ENCODE measurements around the gene TAS1R3.

Gene TAS1R3

GRCh38 chr1:1324084-1324523, 7.0 kb upstream of the TAS1R3 start:
- no peak for DNase-seq
- ATAC-seq: no peak

DNA sequence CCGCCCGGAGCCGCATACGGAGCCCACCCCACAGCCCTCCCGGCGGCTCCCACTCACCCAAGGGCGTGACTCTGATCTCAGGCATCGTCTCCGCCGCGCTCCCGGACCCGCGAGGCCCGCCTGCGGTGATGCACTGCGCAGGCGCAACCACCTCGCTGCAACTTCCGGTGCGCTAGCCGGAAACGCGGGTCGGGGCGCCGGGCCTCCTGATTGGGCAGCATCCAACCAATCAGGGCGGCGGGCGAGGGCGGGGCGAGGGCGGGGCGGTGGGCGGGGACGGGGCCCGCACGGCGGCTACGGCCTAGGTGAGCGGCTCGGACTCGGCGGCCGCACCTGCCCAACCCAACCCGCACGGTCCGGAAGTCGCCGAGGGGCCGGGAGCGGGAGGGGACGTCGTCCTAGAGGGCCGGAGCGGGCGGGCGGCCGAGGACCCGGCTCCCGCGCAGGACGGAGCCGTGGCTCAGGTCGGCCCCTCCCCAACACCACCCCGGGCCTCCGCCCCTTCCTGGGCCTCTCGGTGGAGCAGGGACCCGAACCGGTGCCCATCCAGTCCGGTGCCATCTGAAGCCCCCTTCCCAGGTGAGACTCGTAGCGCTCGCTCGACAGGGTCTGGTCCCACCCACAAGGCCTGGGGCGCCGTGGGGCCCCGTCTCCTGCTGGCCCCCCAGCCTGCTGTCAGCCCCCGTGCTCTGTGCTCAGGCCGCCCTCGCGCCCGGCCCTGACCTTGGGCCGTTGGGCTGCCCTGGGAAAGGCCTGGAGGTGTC, 6.4 kb upstream of the TAS1R3 start, which contains the start of the genes CPTP and INTS11:
CPTP (plus strand) TSS at position 279 of the 764 bp plus-strand sequence. CDS start 2,109 bp downstream, outside the sequence.
INTS11 (minus strand) TSS at position 137 of the 764 bp plus-strand sequence; CDS start at position 85, 52 bp downstream.
- DNase-seq (peak; percentile 97), ATAC-seq (peak; percentile 83)

DNA sequence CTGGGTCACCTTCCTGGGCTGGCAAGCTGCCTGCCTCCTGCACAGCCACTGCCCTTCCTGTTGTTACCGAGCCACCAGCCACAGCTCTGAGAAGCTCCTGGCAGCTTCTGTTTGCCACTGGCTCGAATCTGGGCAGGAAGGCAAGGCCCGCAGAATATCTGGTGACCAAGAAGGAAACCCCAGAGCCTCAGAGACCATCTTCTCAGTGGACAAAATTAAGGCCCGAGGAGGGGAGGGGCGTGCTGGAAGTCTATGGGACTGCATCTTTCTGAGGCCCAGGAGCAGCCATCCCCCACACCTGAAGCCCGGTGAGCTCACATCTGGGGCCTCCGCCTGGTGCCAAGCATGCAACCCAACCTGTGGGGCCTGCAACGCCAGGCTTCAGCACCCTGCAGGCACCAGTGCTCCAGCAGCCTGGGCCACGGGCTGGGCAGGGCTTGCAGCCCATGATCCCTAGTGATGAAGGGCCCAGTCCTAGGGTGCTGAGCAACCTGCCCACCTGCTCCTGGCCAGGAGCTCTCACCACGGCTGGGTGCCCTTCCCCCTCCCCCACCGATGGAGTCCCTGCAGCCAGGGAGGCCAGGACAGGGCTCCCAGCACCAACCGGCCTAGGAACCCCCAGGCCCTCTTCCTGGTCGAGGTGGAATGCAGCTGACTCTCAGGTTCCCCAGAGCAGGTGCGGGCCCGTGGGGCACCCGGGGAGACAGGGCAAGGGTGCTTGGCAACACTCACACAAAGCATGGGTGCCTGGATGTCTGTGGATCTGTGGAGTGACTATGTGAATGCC, 5.6 kb upstream of the TAS1R3 start:
- DNase-seq: no peak
- ATAC-seq: no peak

DNA sequence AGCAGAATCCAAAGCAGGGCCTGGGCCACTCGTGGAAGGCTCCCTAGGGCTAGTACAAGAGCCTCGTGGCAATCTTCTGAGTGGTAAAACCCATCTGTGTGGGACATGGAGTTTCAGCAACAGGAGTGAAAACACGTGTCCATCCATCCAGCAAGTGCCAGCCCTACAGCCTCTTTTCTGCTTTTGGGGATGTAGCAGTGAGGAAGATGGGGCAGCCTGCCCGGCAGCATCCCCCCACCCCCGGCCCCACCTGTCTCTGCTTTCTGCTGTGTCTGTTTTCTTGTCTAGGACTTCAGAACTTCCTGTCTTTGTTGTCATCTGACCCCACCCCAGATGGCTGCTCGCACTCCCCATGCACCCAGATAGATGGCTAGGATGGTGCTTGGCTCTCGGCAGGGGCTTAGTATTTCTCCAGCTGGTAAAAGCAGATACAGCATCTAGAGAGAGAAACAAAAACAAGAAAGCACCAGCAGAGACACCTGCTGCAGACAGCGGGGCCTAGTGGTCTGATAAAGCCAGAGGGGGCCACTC, 4.9 kb upstream of the TAS1R3 start:
- DNase-seq (no peak), ATAC-seq (no peak)

- DNase-seq (no peak), ATAC-seq (no peak)
These were observed 3.8 kb upstream of the TAS1R3 start for GRCh38 chr1:1327291-1327690.

DNA sequence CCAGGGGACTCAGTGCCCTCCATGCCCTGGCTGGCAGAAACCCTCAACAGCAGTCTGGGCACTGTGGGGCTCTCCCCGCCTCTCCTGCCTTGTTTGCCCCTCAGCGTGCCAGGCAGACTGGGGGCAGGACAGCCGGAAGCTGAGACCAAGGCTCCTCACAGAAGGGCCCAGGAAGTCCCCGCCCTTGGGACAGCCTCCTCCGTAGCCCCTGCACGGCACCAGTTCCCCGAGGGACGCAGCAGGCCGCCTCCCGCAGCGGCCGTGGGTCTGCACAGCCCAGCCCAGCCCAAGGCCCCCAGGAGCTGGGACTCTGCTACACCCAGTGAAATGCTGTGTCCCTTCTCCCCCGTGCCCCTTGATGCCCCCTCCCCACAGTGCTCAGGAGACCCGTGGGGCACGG, 2.8 kb upstream of the TAS1R3 start:
- DNase-seq (no peak), ATAC-seq (no peak)

DNA sequence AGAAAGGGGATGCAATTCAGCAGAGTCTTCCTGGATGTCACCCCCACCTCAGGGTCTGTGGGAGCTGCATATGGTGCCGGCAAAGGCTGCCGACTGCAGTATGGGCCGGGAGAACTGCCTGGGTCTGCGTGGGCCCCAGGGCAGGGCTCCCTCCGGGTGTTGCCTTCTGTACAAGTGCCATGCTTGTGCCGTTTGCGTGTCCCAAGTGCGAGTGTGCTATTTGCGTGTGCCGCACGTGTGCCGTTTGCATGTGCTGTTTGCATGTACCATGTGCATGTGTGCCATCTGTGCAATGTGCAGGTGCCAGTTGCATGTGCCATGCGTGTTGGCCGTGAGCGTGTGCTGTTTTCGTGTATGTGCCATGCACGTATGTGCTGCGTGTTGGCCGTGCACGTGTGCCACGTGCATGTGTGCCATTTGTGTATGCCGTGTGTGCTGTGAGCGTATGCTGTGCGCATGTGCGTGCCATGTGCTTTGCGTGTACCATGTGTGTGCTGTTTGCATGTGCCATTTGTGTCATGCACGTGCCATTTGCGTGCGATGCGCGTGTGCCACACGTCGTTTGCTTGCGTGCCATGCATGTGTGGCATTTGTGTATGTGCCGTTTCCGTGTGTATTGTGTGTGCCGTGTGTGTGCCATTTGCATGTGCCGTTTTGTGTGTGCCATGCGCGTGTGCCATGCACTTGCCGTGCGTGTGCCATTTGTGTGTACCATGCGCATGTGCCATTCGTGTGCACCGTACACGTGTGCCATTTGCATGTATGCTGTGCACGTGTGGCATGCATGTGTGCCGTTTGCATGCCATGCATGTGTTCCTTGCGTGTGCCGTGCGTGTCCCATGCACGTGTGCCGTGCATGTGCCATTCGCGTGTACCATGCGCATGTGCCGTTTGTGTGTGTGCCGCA, 1.5 kb upstream of the TAS1R3 start:
- ATAC-seq (no peak), DNase-seq (no peak)

GRCh38 chr1:1330366-1331067, 563 bp upstream of the TAS1R3 start:
- ATAC-seq (no peak), DNase-seq (no peak)

GRCh38 chr1:1332031-1332755, 1.1 kb downstream of the TAS1R3 start:
- DNase-seq (no peak), ATAC-seq (no peak)

DNA sequence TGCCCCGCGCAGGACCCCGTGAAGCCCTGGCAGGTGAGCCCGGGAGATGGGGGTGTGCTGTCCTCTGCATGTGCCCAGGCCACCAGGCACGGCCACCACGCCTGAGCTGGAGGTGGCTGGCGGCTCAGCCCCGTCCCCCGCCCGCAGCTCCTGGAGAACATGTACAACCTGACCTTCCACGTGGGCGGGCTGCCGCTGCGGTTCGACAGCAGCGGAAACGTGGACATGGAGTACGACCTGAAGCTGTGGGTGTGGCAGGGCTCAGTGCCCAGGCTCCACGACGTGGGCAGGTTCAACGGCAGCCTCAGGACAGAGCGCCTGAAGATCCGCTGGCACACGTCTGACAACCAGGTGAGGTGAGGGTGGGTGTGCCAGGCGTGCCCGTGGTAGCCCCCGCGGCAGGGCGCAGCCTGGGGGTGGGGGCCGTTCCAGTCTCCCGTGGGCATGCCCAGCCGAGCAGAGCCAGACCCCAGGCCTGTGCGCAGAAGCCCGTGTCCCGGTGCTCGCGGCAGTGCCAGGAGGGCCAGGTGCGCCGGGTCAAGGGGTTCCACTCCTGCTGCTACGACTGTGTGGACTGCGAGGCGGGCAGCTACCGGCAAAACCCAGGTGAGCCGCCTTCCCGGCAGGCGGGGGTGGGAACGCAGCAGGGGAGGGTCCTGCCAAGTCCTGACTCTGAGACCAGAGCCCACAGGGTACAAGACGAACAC, 1.8 kb downstream of the TAS1R3 start:
- DNase-seq (no peak), ATAC-seq (no peak)

DNA sequence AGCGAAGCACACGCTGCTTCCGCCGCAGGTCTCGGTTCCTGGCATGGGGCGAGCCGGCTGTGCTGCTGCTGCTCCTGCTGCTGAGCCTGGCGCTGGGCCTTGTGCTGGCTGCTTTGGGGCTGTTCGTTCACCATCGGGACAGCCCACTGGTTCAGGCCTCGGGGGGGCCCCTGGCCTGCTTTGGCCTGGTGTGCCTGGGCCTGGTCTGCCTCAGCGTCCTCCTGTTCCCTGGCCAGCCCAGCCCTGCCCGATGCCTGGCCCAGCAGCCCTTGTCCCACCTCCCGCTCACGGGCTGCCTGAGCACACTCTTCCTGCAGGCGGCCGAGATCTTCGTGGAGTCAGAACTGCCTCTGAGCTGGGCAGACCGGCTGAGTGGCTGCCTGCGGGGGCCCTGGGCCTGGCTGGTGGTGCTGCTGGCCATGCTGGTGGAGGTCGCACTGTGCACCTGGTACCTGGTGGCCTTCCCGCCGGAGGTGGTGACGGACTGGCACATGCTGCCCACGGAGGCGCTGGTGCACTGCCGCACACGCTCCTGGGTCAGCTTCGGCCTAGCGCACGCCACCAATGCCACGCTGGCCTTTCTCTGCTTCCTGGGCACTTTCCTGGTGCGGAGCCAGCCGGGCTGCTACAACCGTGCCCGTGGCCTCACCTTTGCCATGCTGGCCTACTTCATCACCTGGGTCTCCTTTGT, 2.6 kb downstream of the TAS1R3 start:
- no peak for ATAC-seq
- no peak for DNase-seq

- DNase-seq: no peak
- ATAC-seq: no peak
These were observed 3.8 kb downstream of the TAS1R3 start for GRCh38 chr1:1334835-1335234.

GRCh38 chr1:1335283-1335682, 4.2 kb downstream of the TAS1R3 start:
- ATAC-seq: no peak

GRCh38 chr1:1335792-1336248, 4.7 kb downstream of the TAS1R3 start:
- DNase-seq (no peak), ATAC-seq (no peak)

More at GRCh38 chr1:1335283-1335682, 4.2 kb downstream of the TAS1R3 start:
- no peak for DNase-seq

DNA sequence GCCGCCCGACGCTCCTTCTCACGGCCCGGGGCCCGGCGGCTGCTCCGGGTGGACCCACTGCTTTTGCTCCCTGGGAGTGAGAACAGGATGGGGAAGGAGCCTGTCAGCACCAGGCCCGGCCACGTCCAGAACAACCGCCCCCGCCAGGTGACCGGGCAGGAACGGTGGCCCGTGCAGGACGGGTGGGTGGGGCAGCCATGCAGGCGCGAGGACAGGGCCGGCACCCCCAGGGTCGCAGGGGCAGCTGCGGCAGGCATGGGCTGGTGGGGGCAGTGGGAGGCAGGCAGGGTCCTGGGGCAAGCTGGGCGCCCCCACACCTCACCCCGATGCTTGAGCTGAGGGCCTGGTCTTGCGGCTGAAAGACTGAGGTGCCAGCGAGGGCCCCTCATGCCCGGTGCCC, 5.4 kb downstream of the TAS1R3 start:
- no peak for DNase-seq
- ATAC-seq: no peak

DNA sequence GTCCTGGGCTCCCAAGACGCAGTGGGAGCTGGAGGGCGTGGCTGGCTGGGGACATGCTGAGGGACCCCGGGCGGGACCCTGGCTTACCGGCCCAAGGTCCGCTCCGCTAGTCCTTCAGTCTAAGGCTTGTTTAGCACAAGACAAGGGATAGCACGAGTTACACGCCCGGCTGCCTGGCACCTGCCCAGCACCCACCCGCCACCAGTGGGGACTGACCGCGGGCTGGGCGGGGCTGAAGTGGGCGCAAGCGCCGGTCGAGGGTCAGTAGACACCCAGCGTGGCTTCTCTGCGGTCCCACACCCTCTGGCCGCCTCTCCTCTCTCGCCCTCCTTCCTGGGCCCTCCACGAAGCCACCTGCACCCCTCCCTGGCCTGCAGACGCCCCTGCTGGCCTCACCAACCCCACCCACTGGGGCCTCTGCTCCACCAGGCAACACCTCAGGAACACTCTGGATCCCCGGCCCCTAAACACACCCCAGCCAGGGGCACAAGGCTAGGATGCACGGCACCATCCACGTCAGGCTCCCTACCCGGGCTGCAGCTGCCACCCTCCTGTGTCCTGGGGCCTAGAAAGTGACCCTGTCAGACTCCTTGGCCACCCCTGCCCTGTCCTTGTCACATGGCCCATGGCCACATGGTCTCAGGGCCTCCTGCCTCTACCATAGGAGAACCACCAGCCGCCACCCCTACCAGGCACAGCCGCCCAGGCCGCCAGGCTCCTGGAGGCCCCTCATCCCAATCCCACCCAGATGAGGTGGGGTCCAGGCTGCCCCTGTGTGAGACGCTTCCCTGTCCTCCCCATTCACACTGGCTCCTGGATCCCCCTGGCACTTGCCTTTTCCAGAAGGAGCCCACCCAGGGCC, 6.1 kb downstream of the TAS1R3 start:
- no peak for ATAC-seq
- no peak for DNase-seq

- ATAC-seq: no peak
- peak; percentile 65 for DNase-seq
These were observed 6.7 kb downstream of the TAS1R3 start for GRCh38 chr1:1337793-1338147.

GRCh38 chr1:1338278-1338677, 7.2 kb downstream of the TAS1R3 start:
- no peak for ATAC-seq
- no peak for DNase-seq
